ENCODE measurements around the gene TAS1R2.
A peak's percentile ranks its signal among the peaks of the same experiment; 100 is the strongest.

Gene TAS1R2

DNA sequence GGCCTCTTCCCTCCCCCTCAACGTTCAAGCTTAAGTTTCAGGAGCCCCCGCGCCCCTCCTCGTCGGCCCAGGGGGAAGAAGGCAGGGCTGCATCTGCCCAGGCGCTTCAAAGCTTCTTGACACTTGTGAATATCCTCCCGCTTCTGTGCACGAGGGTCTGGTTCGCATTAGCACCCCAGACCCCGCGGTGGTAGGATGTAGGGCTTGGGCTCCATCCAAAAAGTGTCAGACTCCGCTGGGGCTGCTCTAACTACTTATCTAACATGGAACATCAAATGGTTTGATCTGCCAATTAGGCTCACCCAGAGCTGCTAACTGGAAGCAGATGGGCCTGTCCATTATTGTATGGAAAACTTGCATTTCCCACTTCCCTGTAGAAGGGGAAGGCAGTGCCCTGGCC lies 28.9 kb downstream of the TAS1R2 start:
- DNase-seq (ENCODE audit: low spot score), result no peak
- TF ChIP-seq, protein P1, sequence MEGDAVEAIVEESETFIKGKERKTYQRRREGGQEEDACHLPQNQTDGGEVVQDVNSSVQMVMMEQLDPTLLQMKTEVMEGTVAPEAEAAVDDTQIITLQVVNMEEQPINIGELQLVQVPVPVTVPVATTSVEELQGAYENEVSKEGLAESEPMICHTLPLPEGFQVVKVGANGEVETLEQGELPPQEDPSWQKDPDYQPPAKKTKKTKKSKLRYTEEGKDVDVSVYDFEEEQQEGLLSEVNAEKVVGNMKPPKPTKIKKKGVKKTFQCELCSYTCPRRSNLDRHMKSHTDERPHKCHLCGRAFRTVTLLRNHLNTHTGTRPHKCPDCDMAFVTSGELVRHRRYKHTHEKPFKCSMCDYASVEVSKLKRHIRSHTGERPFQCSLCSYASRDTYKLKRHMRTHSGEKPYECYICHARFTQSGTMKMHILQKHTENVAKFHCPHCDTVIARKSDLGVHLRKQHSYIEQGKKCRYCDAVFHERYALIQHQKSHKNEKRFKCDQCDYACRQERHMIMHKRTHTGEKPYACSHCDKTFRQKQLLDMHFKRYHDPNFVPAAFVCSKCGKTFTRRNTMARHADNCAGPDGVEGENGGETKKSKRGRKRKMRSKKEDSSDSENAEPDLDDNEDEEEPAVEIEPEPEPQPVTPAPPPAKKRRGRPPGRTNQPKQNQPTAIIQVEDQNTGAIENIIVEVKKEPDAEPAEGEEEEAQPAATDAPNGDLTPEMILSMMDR (IDR thresholded peaks at IDR 0.05; ENCODE audit: extremely low read depth, insufficient read depth, missing control alignments), result no peak
- in situ Hi-C loops (cut with MboI; ENCODE audit: low pct_unique_long_range_greater_than_20kb, low sequenced_read_pairs, unreplicated experiment), result no loop called here

GRCh38 chr1:18829671-18830070 lies 29.8 kb downstream of the TAS1R2 start:
- DNase-seq (ENCODE audit: low spot score), result no peak
- in situ Hi-C loops (cut with MboI; ENCODE audit: low pct_unique_long_range_greater_than_20kb, low sequenced_read_pairs, unreplicated experiment), result loop anchor here (10.0 kb wide), 1 partner anchor 235 kb away; no protein-coding TSS in a partner anchor
- TF ChIP-seq, protein P1 (IDR thresholded peaks at IDR 0.05; ENCODE audit: extremely low read depth, insufficient read depth, missing control alignments), result no peak

GRCh38 chr1:18828224-18828623 lies 31.2 kb downstream of the TAS1R2 start:
- TF ChIP-seq, protein P1 (IDR thresholded peaks at IDR 0.05; ENCODE audit: extremely low read depth, insufficient read depth, missing control alignments), result no peak
- in situ Hi-C loops (cut with MboI; ENCODE audit: low pct_unique_long_range_greater_than_20kb, low sequenced_read_pairs, unreplicated experiment), result loop anchor here (10.0 kb wide), 1 partner anchor 233 kb away; no protein-coding TSS in a partner anchor
- DNase-seq (ENCODE audit: low spot score), result no peak

DNA sequence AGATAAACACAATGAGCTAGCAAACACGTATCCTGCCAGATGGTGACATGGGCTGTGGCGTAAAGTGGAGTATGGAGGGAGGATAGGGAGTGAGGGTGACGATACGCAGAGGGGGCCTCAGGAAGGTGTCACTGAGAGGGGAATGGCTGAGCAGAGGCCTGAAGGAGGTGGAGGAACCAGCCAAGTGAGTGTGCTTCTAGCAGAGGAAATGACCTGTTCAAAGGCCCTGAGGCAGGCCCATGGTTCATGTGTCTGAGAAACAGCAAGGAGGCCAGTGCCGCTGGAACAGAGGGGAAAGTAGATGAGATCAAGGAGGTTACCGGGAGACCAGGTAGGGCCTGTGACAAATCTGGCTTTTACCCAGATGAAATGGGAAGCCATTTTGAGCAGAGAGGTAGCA lies 36.0 kb downstream of the TAS1R2 start:
- in situ Hi-C loops (cut with MboI; ENCODE audit: low pct_unique_long_range_greater_than_20kb, low sequenced_read_pairs, unreplicated experiment), result loop anchor here (10.0 kb wide), 1 partner anchor 229 kb away; no protein-coding TSS in a partner anchor
- DNase-seq (ENCODE audit: low spot score), result no peak
- TF ChIP-seq, protein P1 (IDR thresholded peaks at IDR 0.05; ENCODE audit: extremely low read depth, insufficient read depth, missing control alignments), result no peak

GRCh38 chr1:18820791-18821641 lies 38.4 kb downstream of the TAS1R2 start:
- in situ Hi-C loops (cut with MboI; ENCODE audit: low pct_unique_long_range_greater_than_20kb, low sequenced_read_pairs, unreplicated experiment), result loop anchor here (10.0 kb wide), 1 partner anchor 226 kb away; no protein-coding TSS in a partner anchor
- peak; percentile 83 for DNase-seq (ENCODE audit: low spot score)
- TF ChIP-seq, protein P1 (IDR thresholded peaks at IDR 0.05; ENCODE audit: extremely low read depth, insufficient read depth, missing control alignments), result peak; percentile 94

DNA sequence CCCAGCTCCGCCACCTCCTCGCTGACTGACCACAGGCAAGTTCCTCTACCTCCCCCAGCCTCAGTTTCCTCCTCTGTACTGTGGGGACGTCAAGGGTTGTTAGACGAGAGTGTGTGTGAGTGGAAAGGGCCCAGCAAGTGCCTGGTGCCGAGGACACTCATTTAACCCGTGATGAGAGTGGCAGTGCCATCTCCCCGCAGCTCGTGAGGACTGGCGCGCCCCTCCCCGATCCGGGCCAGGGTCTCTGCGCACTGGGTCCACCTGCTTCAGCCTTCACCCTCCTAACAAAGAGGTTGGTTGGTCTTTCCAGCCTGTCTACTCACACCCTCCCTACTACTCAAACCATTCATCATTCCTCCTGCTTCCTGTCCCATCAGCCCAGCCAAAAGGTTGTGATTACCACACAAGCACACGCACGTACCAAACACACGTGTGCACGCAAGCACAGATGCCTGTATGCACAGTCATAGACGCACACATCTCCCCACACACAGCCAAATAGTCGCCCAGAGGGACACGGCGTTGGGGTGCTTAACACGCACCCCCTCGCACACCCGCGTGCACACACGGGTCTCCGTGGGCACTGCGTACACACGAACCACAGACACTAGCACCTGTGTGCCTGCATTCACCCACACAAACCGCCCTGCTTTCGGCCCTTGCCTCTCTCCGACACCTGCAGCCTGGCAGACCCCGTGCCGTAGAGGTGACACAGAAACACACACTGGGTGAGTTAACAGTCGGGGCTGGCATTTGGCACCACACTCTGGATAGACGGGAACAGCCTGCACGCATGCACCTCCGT lies 39.3 kb downstream of the TAS1R2 start:
- in situ Hi-C loops (cut with MboI; ENCODE audit: low pct_unique_long_range_greater_than_20kb, low sequenced_read_pairs, unreplicated experiment), result loop anchor here (10.0 kb wide), 1 partner anchor 225 kb away; no protein-coding TSS in a partner anchor
- TF ChIP-seq, protein P1 (IDR thresholded peaks at IDR 0.05; ENCODE audit: extremely low read depth, insufficient read depth, missing control alignments), result no peak
- DNase-seq (ENCODE audit: low spot score), result no peak
